Measurements from ENCODE around the gene PWWP2B. TPM values are rescaled to one million over a fixed set of nuclear protein-coding genes. Genes with fewer than 3 reads are reported as not detected.

The PWWP2B gene
- 3.5 and 4.7 TPM in 2 replicates for total RNA-seq (2016; rRNA removed; fragmentation: Illumina TruSeq; extraction: Trizol)
- 1.3 and 1.8 TPM in 2 replicates for total RNA-seq (2016; cell fraction: cytosol; rRNA removed; fragmentation: Illumina TruSeq; extraction: Trizol; ENCODE audit: low read depth)
- total RNA-seq (2016; cell fraction: insoluble cytoplasmic fraction; rRNA removed; fragmentation: Illumina TruSeq; extraction: Trizol), result 3.2 and 5.1 TPM in 2 replicates
- 3.2 and 3.7 TPM in 2 replicates for total RNA-seq (2016; cell fraction: membrane; rRNA removed; fragmentation: Illumina TruSeq; extraction: Trizol)
- total RNA-seq (2016; cell fraction: nucleus; rRNA removed; fragmentation: Illumina TruSeq; extraction: Trizol), result 2.9 and 3.1 TPM in 2 replicates
- polyA plus RNA-seq (2011; rRNA removed), result 2.3 and 3.7 TPM in 2 replicates
- 3.1 and 4.4 TPM in 2 replicates for polyA plus RNA-seq (2011; cell fraction: cytosol; rRNA removed)
- polyA plus RNA-seq (2011; cell fraction: nucleus; rRNA removed), result 12.7 and 14.5 TPM in 2 replicates
- polyA plus RNA-seq (2012), result 2.3 and 4.1 TPM in 2 replicates
- polyA plus RNA-seq (2016; cell fraction: cytosol; fragmentation: Illumina TruSeq; extraction: Trizol; ENCODE audit: low read depth), result 1.2 and 1.3 TPM in 2 replicates
- 2.8 and 3.2 TPM in 2 replicates for polyA plus RNA-seq (2016; cell fraction: insoluble cytoplasmic fraction; fragmentation: Illumina TruSeq; extraction: Trizol; ENCODE audit: low read depth)
- polyA plus RNA-seq (2016; cell fraction: membrane; fragmentation: Illumina TruSeq; extraction: Trizol; ENCODE audit: low read depth), result 2.2 and 2.3 TPM in 2 replicates
- polyA plus RNA-seq (2016; cell fraction: nucleus; fragmentation: Illumina TruSeq; extraction: Trizol; ENCODE audit: insufficient read depth, low read depth), result 5.4 and 5.6 TPM in 2 replicates
- polyA minus RNA-seq (2011; rRNA and poly(A)+ RNA removed; ENCODE audit: low replicate concordance), result 3.9 and 6.3 TPM in 2 replicates
- polyA minus RNA-seq (2011; cell fraction: cytosol; rRNA and poly(A)+ RNA removed), result 4.8 and 5.9 TPM in 2 replicates
- 2.7 and 3.5 TPM in 2 replicates for polyA minus RNA-seq (2011; cell fraction: nucleus; rRNA and poly(A)+ RNA removed)
- percentile 43 among the genes with signal in this experiment for Bru-seq, nascent RNA
- percentile 49 among the genes with signal in this experiment for BruChase-seq, experiment 1, labeled RNA remaining after a 6-hour chase
- percentile 48 among the genes with signal in this experiment for BruChase-seq, experiment 2, labeled RNA remaining after a 2-hour chase
- long read RNA-seq, experiment 1, partial matches to known transcripts, result 1 of 1 reads
- long read RNA-seq, experiment 1, other reads (novel, unspliced or antisense), result 0 of 1 reads
- long read RNA-seq, experiment 2, transcript PWWP2B-201 (3 exons, 2,651 nt), result major isoform, 7 of 39 reads
- long read RNA-seq, experiment 2, partial matches to known transcripts, result 23 of 39 reads
- long read RNA-seq, experiment 2, other reads (novel, unspliced or antisense), result 6 of 39 reads

DNA sequence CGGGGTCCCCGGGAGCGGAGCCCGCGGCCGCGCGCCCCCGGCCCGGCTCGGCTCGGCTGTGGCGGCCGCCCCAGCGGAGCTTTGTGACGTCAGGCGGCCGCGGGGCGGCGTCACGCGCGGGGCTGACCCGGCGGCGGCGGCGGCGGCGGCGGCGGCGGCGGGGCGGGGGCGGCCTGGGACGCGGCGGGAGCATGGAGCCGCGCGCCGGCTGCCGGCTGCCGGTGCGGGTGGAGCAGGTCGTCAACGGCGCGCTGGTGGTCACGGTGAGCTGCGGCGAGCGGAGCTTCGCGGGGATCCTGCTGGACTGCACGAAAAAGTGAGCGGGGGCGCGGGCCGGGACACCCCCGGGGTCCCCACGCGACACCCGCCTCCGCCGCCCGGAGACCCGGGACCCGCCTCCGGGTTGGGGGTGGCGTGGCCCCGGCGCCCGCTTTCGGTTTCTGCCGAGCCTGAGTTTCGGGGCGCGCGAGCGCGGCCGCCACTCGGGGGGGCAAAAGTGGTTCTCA, at the start of gene PWWP2B:
TSS of gene PWWP2B (plus strand) at position 165 of the 506 bp plus-strand sequence. CDS start at position 192, 27 bp downstream.
- Histone ChIP-seq H4K20me1 (ENCODE audit: insufficient read depth, low read length) (no peaks in the 10 kb centered on the region), H3K36me3 (replicated peaks in 1 of 2; ENCODE audit: control insufficient read depth in 1 of 2, insufficient read depth in 2 of 2, low read length in 2 of 2) (no peaks in the 10 kb centered on the region; a peak in 1 of 5 replicates), H2AFZ (ENCODE audit: low read length) (no peak within 1 kb of the TSS), H3K9me3 (ENCODE audit: low read length) (no peaks in the 10 kb centered on the region), H3K4me3 (replicated peaks in 1 of 3; ENCODE audit: insufficient read depth in 1 of 3, low read depth in 2 of 3, low read length in 3 of 3) (peak within 1 kb of the TSS; percentile 62 to 75 (median 68); a peak in 5 of 6 replicates), H3K79me2 (ENCODE audit: insufficient read depth, low read length) (no peaks in the 10 kb centered on the region), H3K27me3 (ENCODE audit: control insufficient read depth in 1 of 2, insufficient read depth in 2 of 2, low read length in 2 of 2) (peaks cover 8 to 28% of the 10 kb centered on the region in 2 experiments; a peak in 3 of 5 replicates), H3K27ac (ENCODE audit: extremely low read length, insufficient read depth, low read length) (peak within 1 kb of the TSS; percentile 86), H3K4me2 (ENCODE audit: low read depth, low read length) (peak within 1 kb of the TSS; percentile 88), H3K9ac (ENCODE audit: insufficient read depth, low read depth, low read length) (peak within 1 kb of the TSS; percentile 75), H3K4me1 (ENCODE audit: insufficient read depth, low read length) (peaks cover 35% of the 10 kb centered on the region)
- TF ChIP-seq ZNF282 (IDR thresholded peaks at IDR 0.05; ENCODE audit: partially characterized antibody) (no peak), ZNF563 (CRISPR knock-in tag; IDR thresholded peaks at IDR 0.05) (peak; percentile 43; the same call in 1 of the 2 replicates), MIER2 (CRISPR knock-in tag; IDR thresholded peaks at IDR 0.05) (no peak), TBX2 (CRISPR knock-in tag; IDR thresholded peaks at IDR 0.05; ENCODE audit: borderline replicate concordance) (0 out of 2 replicates have a peak, but pooled peaks have one; percentile 19)
- ATAC-seq (no peak), DNase-seq (ENCODE audit: low spot score) (no peak), FAIRE-seq (no peak)
- intact Hi-C loops (cut with micrococcal nuclease; ENCODE audit: unreplicated experiment), result no loop called here
- BruUV-seq (replicated peaks), result no TSS peak
- no CpG with 5 or more reads among the region's 86 CpGs for WGBS (ENCODE audit: low lambda C conversion rate)
- ChIA-PET POLR2A (no interaction called here), CTCF (ENCODE audit: low intra/inter-chr PET ratio, low total read pairs) (no interaction called here)
- in situ Hi-C loops (cut with HindIII; ENCODE audit: extremely low pct_ligation_motif_present, low pct_unique_long_range_greater_than_20kb), result no loop called here
